WTC11 (cell line): ENCODE measurements around the gene EIF4H. TPM values are rescaled to one million over a fixed set of nuclear protein-coding genes. Genes with fewer than 3 reads are reported as not detected.

Experiments used
- ATAC-seq: fragments of 200-7000 bp; cut with Tn5 transposase; 2 replicates; pipeline ENCODE4 v1.10.0; 2021; ENCODE audit warnings: mild to moderate bottlenecking, moderate library complexity
- CTCF ChIA-PET: fragments of 300-600 bp; sonication (Branson Sonifier 250); formaldehyde crosslinking; loops from one replicate; lab custom pipeline; 2021; ENCODE audit warnings: antibody characterized with exemption; lab: Charles Lee
- POLR2A ChIA-PET: fragments of 350-600 bp; sonication (Branson Sonifier 250); formaldehyde crosslinking; loops from one replicate; lab custom pipeline; 2021; ENCODE audit warnings: antibody characterized with exemption; lab: Charles Lee
- DNase-seq: peaks from one replicate; pipeline ENCODE4 v3.0.0; 2021; ENCODE audit warnings: low spot score
- H3K27ac Mint-ChIP-seq: 2 replicates; pipeline ENCODE4 v1.8.0; 2021; ENCODE audit warnings: mixed read lengths
- H3K27me3 Mint-ChIP-seq: 2 replicates; pipeline ENCODE4 v1.8.0; 2021; ENCODE audit warnings: low read depth, mild to moderate bottlenecking, moderate library complexity, mixed read lengths
- H3K36me3 Mint-ChIP-seq: 2 replicates; pipeline ENCODE4 v1.8.0; 2021; ENCODE audit warnings: mixed read lengths
- H3K4me1 Mint-ChIP-seq: 2 replicates; pipeline ENCODE4 v1.8.0; 2022; ENCODE audit warnings: mixed read lengths
- H3K4me3 Mint-ChIP-seq: 2 replicates; pipeline ENCODE4 v1.8.0; 2021; ENCODE audit warnings: mild to moderate bottlenecking, moderate library complexity, mixed read lengths
- H3K9me3 Mint-ChIP-seq: 2 replicates; pipeline ENCODE4 v1.8.0; 2021; ENCODE audit warnings: mixed read lengths
- EMX1 ChIP-seq: fragments of 250-450 bp; sonication (Bioruptor Pico); IDR thresholded peaks from 2 replicates; pipeline ENCODE4 v1.8.0; 2021; ENCODE audit warnings: mild to moderate bottlenecking
- GTF2I ChIP-seq: fragments of 250-450 bp; sonication (Bioruptor Pico); conservative IDR thresholded peaks from 2 replicates; pipeline ENCODE4 v1.4.0; 2021; ENCODE audit warnings: mild to moderate bottlenecking
- SMAD4 ChIP-seq: sonication (generic); formaldehyde crosslinking; IDR thresholded peaks from 2 replicates; pipeline ENCODE4 v1.8.0; 2022; ENCODE audit warnings: mild to moderate bottlenecking, missing genetic modification reagents
- TEAD1 ChIP-seq: sonication (generic); formaldehyde crosslinking; IDR thresholded peaks from 2 replicates; pipeline ENCODE4 v1.8.0; 2022; ENCODE audit warnings: mild to moderate bottlenecking, missing genetic modification reagents
- ZNF138 ChIP-seq: sonication (generic); formaldehyde crosslinking; conservative IDR thresholded peaks from 2 replicates; pipeline ENCODE4 v1.8.1; 2022; ENCODE audit warnings: mild to moderate bottlenecking, moderate library complexity, missing genetic modification reagents
- total RNA-seq: library from RNA; stranded (reverse); gene quantifications from 3 replicates; pipeline ENCODE4 v1.2.3, GENCODE V29; 2021
- TF ChIP-seq, protein P1 (sequence below): sonication (generic); formaldehyde crosslinking; IDR thresholded peaks from 2 replicates; pipeline ENCODE4 v1.8.0; 2023; ENCODE audit warnings: missing genetic modification reagents, mild to moderate bottlenecking, borderline replicate concordance
- TF ChIP-seq, protein P2 (sequence below): sonication (generic); formaldehyde crosslinking; IDR thresholded peaks from 2 replicates; pipeline ENCODE4 v1.8.1; 2022; ENCODE audit warnings: low read depth, mild to moderate bottlenecking, moderate library complexity, missing genetic modification reagents, borderline replicate concordance
- TF ChIP-seq, protein P3 (sequence below): sonication (generic); formaldehyde crosslinking; conservative IDR thresholded peaks from 2 replicates; pipeline ENCODE4 v1.8.1; 2023; ENCODE audit warnings: mild to moderate bottlenecking, low read depth, missing genetic modification reagents, moderate library complexity
- TF ChIP-seq, protein P4 (sequence below): sonication (generic); formaldehyde crosslinking; IDR thresholded peaks from 2 replicates; pipeline ENCODE4 v1.8.0; 2022; ENCODE audit warnings: mild to moderate bottlenecking, missing genetic modification reagents
- TF ChIP-seq, protein P5 (sequence below): fragments of 250-450 bp; sonication (Bioruptor Pico); IDR thresholded peaks from 2 replicates; pipeline ENCODE4 v1.9.0; 2021; ENCODE audit warnings: mild to moderate bottlenecking
- TF ChIP-seq, protein P6 (sequence below): sonication (generic); formaldehyde crosslinking; IDR thresholded peaks from 2 replicates; pipeline ENCODE4 v1.8.1; 2022; ENCODE audit warnings: missing genetic modification reagents, borderline replicate concordance
- TF ChIP-seq, protein P7 (sequence below): sonication (generic); formaldehyde crosslinking; IDR thresholded peaks from 2 replicates; pipeline ENCODE4 v1.8.1; 2023; ENCODE audit warnings: mild to moderate bottlenecking, missing genetic modification reagents, borderline replicate concordance
- TF ChIP-seq, protein P8 (sequence below): fragments of 250-450 bp; sonication (Bioruptor Pico); IDR thresholded peaks from 2 replicates; pipeline ENCODE4 v1.9.0; 2021; ENCODE audit warnings: moderate library complexity, mild to moderate bottlenecking, inconsistent platforms, borderline replicate concordance
- TF ChIP-seq, protein P9 (sequence below): fragments of 250-450 bp; sonication (Bioruptor Pico); conservative IDR thresholded peaks from 2 replicates; pipeline ENCODE4 v1.9.0; 2021; ENCODE audit warnings: mild to moderate bottlenecking

Gene EIF4H
- total RNA-seq, 1 experiment from 2014 or later = 355 TPM

DNA sequence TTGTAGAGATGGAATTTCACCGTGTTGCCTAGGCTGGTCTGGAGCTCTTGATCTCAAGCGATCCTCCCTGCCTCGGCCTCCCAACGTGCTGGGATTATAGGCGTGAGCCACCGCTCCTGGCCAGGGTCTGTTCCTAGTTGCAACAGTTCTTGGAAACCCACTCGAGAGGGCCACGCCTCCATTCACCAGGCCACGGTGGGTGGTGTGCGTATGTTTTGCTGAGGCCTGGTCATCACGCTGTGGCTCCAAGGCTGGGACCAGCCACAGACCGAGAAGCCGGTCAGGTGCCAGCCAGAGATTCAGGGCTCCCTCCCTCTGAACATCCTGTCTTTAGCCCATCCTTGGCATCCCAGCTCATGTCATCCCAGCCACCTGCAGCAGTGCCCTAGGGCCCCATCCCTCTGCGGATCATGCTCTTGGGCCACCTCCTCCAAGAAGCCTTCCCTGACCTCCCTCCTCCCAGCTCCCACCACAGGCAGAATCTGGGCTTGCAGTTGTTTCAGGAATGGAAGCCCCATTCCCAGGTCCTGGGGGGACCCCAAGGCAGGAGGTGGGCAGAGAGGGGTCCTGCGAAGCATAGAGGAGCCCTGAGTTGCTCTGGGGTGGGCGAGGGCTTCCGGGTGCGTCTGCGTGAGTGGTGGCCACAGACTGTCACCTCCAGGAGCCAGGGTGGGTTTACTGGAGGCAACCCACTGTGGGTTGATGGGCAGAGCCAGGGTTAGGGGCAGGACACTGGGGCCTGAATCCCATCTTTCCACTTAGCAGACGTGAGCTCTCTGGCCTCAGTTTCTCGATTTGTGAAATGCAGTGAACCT, 40.9 kb downstream of the EIF4H start (continued):
- TF ChIP-seq, protein P1, sequence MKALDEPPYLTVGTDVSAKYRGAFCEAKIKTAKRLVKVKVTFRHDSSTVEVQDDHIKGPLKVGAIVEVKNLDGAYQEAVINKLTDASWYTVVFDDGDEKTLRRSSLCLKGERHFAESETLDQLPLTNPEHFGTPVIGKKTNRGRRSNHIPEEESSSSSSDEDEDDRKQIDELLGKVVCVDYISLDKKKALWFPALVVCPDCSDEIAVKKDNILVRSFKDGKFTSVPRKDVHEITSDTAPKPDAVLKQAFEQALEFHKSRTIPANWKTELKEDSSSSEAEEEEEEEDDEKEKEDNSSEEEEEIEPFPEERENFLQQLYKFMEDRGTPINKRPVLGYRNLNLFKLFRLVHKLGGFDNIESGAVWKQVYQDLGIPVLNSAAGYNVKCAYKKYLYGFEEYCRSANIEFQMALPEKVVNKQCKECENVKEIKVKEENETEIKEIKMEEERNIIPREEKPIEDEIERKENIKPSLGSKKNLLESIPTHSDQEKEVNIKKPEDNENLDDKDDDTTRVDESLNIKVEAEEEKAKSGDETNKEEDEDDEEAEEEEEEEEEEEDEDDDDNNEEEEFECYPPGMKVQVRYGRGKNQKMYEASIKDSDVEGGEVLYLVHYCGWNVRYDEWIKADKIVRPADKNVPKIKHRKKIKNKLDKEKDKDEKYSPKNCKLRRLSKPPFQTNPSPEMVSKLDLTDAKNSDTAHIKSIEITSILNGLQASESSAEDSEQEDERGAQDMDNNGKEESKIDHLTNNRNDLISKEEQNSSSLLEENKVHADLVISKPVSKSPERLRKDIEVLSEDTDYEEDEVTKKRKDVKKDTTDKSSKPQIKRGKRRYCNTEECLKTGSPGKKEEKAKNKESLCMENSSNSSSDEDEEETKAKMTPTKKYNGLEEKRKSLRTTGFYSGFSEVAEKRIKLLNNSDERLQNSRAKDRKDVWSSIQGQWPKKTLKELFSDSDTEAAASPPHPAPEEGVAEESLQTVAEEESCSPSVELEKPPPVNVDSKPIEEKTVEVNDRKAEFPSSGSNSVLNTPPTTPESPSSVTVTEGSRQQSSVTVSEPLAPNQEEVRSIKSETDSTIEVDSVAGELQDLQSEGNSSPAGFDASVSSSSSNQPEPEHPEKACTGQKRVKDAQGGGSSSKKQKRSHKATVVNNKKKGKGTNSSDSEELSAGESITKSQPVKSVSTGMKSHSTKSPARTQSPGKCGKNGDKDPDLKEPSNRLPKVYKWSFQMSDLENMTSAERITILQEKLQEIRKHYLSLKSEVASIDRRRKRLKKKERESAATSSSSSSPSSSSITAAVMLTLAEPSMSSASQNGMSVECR = no peak
- TF ChIP-seq, protein P2, sequence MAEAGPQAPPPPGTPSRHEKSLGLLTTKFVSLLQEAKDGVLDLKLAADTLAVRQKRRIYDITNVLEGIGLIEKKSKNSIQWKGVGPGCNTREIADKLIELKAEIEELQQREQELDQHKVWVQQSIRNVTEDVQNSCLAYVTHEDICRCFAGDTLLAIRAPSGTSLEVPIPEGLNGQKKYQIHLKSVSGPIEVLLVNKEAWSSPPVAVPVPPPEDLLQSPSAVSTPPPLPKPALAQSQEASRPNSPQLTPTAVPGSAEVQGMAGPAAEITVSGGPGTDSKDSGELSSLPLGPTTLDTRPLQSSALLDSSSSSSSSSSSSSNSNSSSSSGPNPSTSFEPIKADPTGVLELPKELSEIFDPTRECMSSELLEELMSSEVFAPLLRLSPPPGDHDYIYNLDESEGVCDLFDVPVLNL (CRISPR knock-in tag) = no peak
- TF ChIP-seq GTF2I (CRISPR knock-in tag) = no peak

DNA sequence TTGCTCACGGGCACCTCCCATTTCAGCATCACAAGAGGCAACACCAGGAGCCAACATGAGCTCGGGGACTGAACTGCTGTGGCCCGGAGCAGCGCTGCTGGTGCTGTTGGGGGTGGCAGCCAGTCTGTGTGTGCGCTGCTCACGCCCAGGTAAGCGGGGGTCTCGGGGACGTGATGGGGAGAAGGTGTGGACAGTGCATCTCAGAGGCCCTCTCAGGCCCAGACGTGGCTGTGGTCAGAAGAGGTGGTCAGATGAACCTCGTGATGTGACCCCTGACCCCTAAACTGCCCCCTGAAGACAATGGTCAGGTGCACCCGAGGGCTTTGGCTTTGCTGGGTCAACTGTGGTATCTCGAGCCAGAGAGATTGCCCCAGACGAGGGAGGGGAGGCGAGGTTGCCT, 41.8 kb downstream of the EIF4H start:
- no peak for ATAC-seq
- Mint-ChIP-seq H3K36me3 (no peaks in the 10 kb centered on the region), H3K27me3 (no peaks in the 10 kb centered on the region), H3K4me3 (no peak overlapping the region), H3K9me3 (no peaks in the 10 kb centered on the region), H3K27ac (no peak overlapping the region), H3K4me1 (no peaks in the 10 kb centered on the region)
- ChIA-PET POLR2A (no interaction called here), CTCF (interaction anchor here (2.2 to 5.0 kb wide), 2 partner anchors 10 to 185 kb away, joined by 10 to 54 read pairs; no protein-coding TSS in a partner anchor)
- DNase-seq = no peak
- TF ChIP-seq SMAD4 (CRISPR knock-in tag) = no peak
- no peak for TF ChIP-seq EMX1 (CRISPR knock-in tag)
- TF ChIP-seq, protein P3, sequence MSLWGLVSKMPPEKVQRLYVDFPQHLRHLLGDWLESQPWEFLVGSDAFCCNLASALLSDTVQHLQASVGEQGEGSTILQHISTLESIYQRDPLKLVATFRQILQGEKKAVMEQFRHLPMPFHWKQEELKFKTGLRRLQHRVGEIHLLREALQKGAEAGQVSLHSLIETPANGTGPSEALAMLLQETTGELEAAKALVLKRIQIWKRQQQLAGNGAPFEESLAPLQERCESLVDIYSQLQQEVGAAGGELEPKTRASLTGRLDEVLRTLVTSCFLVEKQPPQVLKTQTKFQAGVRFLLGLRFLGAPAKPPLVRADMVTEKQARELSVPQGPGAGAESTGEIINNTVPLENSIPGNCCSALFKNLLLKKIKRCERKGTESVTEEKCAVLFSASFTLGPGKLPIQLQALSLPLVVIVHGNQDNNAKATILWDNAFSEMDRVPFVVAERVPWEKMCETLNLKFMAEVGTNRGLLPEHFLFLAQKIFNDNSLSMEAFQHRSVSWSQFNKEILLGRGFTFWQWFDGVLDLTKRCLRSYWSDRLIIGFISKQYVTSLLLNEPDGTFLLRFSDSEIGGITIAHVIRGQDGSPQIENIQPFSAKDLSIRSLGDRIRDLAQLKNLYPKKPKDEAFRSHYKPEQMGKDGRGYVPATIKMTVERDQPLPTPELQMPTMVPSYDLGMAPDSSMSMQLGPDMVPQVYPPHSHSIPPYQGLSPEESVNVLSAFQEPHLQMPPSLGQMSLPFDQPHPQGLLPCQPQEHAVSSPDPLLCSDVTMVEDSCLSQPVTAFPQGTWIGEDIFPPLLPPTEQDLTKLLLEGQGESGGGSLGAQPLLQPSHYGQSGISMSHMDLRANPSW (CRISPR knock-in tag) = no peak
- no peak for TF ChIP-seq TEAD1 (CRISPR knock-in tag)
- TF ChIP-seq, protein P4, sequence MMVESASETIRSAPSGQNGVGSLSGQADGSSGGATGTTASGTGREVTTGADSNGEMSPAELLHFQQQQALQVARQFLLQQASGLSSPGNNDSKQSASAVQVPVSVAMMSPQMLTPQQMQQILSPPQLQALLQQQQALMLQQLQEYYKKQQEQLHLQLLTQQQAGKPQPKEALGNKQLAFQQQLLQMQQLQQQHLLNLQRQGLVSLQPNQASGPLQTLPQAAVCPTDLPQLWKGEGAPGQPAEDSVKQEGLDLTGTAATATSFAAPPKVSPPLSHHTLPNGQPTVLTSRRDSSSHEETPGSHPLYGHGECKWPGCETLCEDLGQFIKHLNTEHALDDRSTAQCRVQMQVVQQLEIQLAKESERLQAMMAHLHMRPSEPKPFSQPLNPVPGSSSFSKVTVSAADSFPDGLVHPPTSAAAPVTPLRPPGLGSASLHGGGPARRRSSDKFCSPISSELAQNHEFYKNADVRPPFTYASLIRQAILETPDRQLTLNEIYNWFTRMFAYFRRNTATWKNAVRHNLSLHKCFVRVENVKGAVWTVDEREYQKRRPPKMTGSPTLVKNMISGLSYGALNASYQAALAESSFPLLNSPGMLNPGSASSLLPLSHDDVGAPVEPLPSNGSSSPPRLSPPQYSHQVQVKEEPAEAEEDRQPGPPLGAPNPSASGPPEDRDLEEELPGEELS = no peak
- TF ChIP-seq, protein P5, sequence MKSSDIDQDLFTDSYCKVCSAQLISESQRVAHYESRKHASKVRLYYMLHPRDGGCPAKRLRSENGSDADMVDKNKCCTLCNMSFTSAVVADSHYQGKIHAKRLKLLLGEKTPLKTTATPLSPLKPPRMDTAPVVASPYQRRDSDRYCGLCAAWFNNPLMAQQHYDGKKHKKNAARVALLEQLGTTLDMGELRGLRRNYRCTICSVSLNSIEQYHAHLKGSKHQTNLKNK (CRISPR knock-in tag) = no peak
- TF ChIP-seq ZNF138 = no peak
- TF ChIP-seq, protein P6, sequence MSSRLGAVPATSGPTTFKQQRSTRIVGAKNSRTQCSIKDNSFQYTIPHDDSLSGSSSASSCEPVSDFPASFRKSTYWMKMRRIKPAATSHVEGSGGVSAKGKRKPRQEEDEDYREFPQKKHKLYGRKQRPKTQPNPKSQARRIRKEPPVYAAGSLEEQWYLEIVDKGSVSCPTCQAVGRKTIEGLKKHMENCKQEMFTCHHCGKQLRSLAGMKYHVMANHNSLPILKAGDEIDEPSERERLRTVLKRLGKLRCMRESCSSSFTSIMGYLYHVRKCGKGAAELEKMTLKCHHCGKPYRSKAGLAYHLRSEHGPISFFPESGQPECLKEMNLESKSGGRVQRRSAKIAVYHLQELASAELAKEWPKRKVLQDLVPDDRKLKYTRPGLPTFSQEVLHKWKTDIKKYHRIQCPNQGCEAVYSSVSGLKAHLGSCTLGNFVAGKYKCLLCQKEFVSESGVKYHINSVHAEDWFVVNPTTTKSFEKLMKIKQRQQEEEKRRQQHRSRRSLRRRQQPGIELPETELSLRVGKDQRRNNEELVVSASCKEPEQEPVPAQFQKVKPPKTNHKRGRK (CRISPR knock-in tag) = no peak
- TF ChIP-seq, protein P7, sequence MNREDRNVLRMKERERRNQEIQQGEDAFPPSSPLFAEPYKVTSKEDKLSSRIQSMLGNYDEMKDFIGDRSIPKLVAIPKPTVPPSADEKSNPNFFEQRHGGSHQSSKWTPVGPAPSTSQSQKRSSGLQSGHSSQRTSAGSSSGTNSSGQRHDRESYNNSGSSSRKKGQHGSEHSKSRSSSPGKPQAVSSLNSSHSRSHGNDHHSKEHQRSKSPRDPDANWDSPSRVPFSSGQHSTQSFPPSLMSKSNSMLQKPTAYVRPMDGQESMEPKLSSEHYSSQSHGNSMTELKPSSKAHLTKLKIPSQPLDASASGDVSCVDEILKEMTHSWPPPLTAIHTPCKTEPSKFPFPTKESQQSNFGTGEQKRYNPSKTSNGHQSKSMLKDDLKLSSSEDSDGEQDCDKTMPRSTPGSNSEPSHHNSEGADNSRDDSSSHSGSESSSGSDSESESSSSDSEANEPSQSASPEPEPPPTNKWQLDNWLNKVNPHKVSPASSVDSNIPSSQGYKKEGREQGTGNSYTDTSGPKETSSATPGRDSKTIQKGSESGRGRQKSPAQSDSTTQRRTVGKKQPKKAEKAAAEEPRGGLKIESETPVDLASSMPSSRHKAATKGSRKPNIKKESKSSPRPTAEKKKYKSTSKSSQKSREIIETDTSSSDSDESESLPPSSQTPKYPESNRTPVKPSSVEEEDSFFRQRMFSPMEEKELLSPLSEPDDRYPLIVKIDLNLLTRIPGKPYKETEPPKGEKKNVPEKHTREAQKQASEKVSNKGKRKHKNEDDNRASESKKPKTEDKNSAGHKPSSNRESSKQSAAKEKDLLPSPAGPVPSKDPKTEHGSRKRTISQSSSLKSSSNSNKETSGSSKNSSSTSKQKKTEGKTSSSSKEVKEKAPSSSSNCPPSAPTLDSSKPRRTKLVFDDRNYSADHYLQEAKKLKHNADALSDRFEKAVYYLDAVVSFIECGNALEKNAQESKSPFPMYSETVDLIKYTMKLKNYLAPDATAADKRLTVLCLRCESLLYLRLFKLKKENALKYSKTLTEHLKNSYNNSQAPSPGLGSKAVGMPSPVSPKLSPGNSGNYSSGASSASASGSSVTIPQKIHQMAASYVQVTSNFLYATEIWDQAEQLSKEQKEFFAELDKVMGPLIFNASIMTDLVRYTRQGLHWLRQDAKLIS = no peak
- TF ChIP-seq, protein P8, sequence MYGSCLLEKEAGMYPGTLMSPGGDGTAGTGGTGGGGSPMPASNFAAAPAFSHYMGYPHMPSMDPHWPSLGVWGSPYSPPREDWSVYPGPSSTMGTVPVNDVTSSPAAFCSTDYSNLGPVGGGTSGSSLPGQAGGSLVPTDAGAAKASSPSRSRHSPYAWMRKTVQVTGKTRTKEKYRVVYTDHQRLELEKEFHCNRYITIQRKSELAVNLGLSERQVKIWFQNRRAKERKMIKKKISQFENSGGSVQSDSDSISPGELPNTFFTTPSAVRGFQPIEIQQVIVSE (CRISPR knock-in tag) = no peak
- TF ChIP-seq, protein P9, sequence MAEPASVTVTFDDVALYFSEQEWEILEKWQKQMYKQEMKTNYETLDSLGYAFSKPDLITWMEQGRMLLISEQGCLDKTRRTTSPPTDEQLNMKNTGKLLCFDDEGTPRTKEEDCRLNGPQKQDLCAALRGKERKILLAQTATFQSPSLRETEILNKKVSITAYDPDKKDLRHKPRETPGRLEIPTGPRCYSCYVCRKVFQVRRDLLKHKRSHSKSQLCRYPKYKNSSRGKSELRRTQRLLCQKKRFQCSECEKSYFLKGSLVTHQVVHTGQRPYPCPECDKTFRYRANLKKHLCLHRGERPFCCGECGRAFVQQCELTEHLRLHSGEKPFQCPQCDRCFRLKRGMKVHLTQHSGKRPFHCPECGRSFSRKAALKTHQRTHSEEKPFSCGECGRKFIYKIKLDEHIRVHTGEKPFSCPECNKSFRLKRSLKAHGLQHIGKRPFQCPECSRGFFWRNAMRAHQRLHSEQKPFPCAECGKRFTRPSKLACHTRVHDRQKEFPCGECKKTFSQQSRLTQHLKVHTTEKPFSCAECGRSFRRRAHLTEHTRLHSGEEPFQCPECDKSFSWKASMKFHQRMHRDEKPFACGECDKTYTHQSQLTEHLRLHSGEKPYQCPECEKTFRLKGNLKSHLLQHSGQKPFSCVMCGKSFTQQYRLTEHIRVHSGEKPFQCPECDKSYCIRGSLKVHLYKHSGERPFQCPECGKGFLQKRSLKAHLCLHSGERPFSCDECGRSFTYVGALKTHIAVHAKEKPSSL = no peak
